Left colon (tissue), 2 donors: Measurements from ENCODE around the gene CCDC27. TPM values are rescaled to one million over a fixed set of nuclear protein-coding genes. Genes with fewer than 3 reads are reported as not detected.
"Not testable (repeated sequence)": the region's sequence is repeated elsewhere in the genome, so short reads cannot be mapped to it uniquely, and the experiment has no call there.

Source experiments
- ATAC-seq: fragments of 200-7000 bp; cut with Tn5 transposase; one replicate; pipeline ENCODE4 v1.9.1; 2020; ENCODE audit warnings: mild to moderate bottlenecking, moderate library complexity
- DNase-seq, 2 donors: peaks; one replicate each; pipeline ENCODE4 v3.0.0-alpha.2; 2020
- intact Hi-C, 2 donors: fragments of 100-400 bp; cut with DNase I in 1 of 2; cut with micrococcal nuclease in 1 of 2; formaldehyde crosslinking; loops; one replicate each; pipeline versions ENCODE4 v1.11.2 to v1.14.0; 2022; cut with DNase I, micrococcal nuclease
- total RNA-seq, 2 donors: library from RNA; stranded (reverse); fragmentation: NEBNext Ultra II Directional; extraction: Animal tissue kit (Norgen Biotek cat#: 25700); gene quantifications; one replicate each; pipeline ENCODE4 v1.2.1, GENCODE V29; 2021
- donor health status: DM: no; HTN: no; CAD: no.
- donor health status: DM: yes; HTN: yes; CAD: no.

CCDC27 gene
- total RNA-seq, 2 donors from 2014 or later = not detected

GRCh38 chr1:3805038-3805437 is 52.8 kb downstream of the CCDC27 start:
- ATAC-seq = no peak
- DNase-seq = no peak
- intact Hi-C loops = no loop called here

- no peak for ATAC-seq
- DNase-seq = no peak
- intact Hi-C loops = no loop called here
Measured at GRCh38 chr1:3807769-3808168, 55.5 kb downstream of the CCDC27 start.

DNA sequence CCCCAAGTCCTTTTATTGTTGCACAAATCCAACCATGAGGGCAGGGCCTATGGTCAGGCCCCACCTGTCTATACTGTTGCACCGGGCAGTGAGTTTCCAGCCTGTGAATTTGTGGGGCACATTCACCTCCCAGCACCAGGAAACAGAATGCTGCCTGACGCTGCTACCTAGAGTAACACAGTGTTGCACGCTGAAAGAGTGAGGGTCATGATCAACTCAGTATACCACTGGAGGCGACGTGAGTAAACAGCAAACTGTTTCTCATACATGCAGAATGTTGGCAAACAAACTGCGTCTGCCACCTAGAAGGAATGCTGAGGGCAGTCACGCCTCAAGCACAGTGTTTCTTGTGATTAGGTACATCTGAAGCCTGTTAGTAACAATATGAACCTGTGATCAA is 57.4 kb downstream of the CCDC27 start:
- DNase-seq (no peak), ATAC-seq (peak; percentile 25)
- intact Hi-C loops = no loop called here

DNA sequence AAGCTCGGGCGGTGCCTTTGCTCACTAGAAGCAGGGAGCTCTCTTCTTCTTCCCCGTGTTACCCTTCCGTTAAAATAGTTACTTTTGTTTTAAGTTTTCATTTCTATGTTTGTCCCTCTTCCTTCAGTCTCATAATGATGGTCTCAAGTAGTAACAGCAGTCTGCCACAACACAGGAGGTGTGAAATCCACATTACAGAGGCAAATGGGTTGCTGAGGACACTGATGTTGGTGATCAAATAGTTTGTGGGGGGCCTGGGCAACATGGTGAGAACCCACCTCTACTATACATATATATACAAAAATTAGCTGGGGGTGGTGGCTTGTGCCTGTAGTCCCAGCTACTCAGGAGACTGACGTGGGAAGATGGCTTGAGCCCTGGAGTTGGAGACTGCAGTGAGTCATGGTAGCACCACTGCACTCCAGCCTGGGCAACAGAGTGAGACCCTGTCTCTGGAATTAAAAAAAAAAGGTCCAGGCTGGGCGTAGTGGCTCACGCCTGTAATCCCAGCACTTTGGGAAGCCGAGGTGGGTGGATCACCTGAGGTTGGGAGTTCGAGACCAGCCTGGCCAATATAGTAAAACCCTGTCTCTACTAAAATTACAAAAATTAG is 58.0 kb downstream of the CCDC27 start:
- ATAC-seq = not testable (repeated sequence)

DNA sequence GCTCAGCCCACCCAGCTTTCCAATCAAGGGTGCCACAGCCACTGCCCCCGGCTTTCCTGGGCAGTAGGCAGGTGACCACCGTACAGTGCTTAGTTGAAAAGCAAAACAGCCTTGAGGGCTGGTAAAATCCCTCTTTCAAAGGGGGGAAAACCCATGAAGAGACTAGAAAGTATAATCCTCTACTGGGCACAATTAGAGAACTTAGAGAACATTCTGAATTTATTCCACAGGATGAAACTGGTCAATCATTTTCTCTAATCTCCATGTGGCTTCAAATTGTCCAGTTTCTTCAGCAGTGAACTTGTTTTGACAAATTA is 59.3 kb downstream of the CCDC27 start:
- intact Hi-C loops = no loop called here
- DNase-seq (no peak), ATAC-seq (no peak)

More for the DNA sequence above, 58.0 kb downstream of the CCDC27 start:
- DNase-seq, intact Hi-C loops: not testable (repeated sequence)

DNA sequence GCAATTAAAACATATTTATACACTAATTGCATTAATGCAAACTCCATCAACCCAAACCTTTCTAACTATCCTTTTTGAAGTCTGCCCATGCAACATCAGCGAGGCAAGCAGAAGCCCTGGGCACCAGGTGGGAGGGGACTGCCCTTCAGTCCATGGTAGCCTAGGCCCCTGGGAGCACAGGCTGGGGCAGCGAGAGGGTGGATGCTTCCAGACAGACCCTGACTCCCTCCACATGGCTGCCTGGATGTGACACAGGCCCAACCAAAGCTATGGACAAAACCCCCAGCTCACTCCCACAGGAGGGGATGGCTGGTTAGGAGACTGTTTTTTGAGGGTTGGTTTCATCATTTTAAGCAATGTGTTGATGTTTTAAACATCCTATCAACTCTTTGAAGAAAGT is 61.8 kb downstream of the CCDC27 start:
- ATAC-seq = no peak
- DNase-seq = no peak
- intact Hi-C loops = no loop called here

DNA sequence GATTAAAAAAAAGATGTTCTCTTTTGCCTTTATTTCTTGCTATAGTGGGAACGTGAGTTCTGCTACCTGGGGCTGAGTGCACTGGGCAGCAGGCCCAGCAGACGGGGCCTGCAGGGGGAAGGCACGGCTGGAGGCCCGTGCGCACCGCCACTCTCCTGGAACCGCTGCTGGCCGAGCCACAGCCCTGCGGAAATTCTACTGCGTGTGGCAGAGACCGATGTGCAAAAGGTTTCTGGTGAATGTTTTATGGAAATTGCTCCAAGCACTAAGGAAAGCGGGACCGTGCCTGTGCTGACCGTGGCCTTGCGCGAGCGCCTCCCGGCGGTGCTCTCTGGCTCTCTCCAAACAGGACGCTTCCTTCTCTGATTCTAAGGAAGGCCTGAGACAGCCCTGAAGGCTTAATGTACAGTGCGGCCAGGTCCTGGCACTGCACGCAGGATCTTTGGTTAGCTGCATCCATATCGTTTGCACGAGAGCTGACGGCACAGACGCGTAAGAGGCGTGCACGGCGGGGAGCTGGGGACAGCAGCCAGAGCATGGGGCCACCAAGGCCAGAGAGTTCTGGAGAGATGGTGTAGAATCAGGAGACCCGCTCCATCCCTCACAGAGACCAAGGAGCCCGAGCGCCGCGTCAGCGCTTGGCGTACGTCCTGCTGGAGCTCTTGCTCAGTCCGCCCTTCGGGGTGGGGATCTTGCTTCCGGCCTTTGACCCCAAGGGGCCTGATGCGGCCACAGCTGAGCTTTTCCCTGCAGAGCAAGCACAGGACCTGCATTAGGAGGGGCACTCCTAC is 62.7 kb downstream of the CCDC27 start:
- DNase-seq (no peak), ATAC-seq (no peak)
- intact Hi-C loops = no loop called here

- intact Hi-C loops = no loop called here
- no peak for DNase-seq
- ATAC-seq = no peak
Measured at GRCh38 chr1:3816331-3817137, 64.3 kb downstream of the CCDC27 start.

DNA sequence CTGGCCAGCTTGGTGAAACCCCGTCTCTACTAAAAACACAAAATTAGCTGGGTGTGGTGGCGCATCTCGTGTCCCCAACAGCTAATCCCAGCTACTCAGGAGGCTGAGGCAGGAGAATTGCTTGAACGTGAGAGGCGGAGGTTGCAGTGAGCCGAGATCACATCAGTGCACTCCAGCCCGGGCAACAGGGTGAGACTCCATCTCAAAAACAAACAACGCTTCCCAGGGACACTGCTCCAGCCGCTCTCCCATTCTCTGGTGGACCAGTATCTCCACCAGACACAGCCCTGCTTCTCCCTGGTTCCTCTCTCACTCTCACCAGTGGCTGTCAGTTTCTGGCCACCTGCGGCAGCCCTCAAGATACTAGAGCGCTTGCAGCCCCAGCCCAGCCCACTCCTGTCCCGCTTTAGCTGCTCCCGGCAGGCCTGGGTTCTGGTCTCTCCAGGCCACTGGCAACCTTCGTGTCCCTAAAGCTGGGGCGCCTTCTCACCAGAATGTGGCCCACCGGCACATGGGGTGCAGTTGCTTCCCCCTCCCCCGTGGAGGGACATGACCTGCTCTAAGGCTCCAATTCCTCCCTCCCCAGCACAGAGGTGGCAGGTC is 65.0 kb downstream of the CCDC27 start:
- intact Hi-C loops = no loop called here
- no peak for ATAC-seq
- DNase-seq = no peak

DNA sequence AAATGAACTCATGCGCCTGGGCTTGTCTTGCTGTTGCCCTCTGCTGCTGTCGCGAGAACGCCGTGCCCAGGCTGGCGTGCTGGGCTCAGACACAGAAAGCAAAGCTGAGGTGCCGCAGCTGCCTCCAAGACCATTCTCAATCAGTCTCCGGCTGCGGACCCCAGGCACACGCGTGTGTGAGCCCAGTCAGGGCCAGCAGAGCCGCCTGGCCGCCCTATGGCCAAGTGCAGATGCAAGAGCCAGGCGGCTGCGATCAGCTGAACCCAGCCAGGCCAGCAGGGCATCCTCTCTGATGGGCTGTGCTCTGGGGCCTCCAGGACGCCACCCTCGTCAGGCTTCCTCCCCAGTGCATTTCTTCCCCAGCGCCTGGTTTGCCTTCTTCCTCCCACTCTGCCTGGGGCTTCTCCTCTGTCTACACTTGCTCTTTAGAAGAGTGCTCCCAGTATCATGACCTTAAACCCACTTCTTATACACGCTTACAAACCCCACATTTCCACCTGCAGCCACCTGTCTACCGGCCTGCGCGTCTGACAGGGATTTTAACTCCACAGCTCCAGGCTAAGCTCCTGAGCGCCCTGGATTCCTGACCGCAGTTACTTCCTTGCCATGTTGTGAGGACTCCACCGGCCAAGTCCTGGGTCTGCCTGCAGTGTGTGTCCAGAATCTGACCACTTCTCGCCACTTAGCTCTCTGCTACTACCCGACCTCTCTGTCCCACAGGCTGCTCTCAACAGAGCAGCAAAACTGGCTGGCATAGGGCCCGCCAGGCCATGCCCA is 65.8 kb downstream of the CCDC27 start:
- peak; percentile 11 for ATAC-seq
- intact Hi-C loops = no loop called here
- no peak for DNase-seq

DNA sequence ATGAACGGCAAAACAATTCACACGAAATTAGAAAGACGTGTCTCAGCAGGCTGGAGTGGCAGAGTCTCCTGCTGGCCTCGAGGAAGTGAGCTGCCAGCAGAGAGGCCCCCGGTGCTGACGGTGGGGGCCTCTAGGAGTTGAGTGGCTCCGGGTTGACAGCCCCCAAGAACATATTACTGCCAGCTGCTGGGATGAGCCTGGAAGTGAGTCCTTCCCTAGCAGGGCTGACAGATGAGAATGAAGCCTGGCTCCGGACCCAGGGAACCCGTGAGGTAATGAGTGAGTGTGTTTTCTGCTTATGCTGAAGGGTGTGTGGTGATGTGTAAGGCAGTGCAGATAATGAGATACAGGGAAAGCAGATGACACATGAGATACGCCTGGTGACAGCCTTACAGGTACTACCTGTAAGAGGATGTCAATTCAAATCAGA is 67.5 kb downstream of the CCDC27 start:
- DNase-seq (no peak), ATAC-seq (no peak)
- intact Hi-C loops = no loop called here

- ATAC-seq = no peak
- DNase-seq = no peak
- intact Hi-C loops = no loop called here
Measured at GRCh38 chr1:3820316-3820715, 68.1 kb downstream of the CCDC27 start.

- DNase-seq (no peak), ATAC-seq (no peak)
- intact Hi-C loops = no loop called here
Measured at GRCh38 chr1:3821004-3821403, 68.8 kb downstream of the CCDC27 start.

Other genes with a start within 250 kb of the CCDC27 start
- 1 to 10 TPM; 6.3 to 8.2 TPM for gene MEGF6, start 140.9 kb upstream of the CCDC27 start, total RNA-seq
- gene TPRG1L, start 127.4 kb upstream of the CCDC27 start, total RNA-seq = 10 to 100 TPM; 88.5 to 93.9 TPM
- 10 to 100 TPM; 20.1 to 23.6 TPM for gene WRAP73, start 102.3 kb upstream of the CCDC27 start, total RNA-seq
- gene TP73, start 99.9 kb upstream of the CCDC27 start, total RNA-seq = under 1 TPM; 0.11 to 0.70 TPM
- gene SMIM1, start 20.3 kb downstream of the CCDC27 start, total RNA-seq = 1 to 10 TPM; 1.8 to 4.6 TPM
- 10 to 100 TPM; 35.1 to 41.5 TPM for gene LRRC47, start 44.0 kb downstream of the CCDC27 start, total RNA-seq
- gene CEP104, start 104.8 kb downstream of the CCDC27 start, total RNA-seq = 10 to 100 TPM; 43.5 to 45.6 TPM
- gene DFFB, start 105.0 kb downstream of the CCDC27 start, total RNA-seq = 1 to 10 TPM; 6.2 to 9.6 TPM
- 10 to 100 TPM; 17.1 to 22.3 TPM for gene C1orf174, start 147.8 kb downstream of the CCDC27 start, total RNA-seq